HepG2 (cell line): ENCODE measurements around the gene SIAE. TPM values are rescaled to one million over a fixed set of nuclear protein-coding genes. Genes with fewer than 3 reads are reported as not detected.

Experiments
- ATAC-seq: fragments of 200-7000 bp; cut with Tn5 transposase; 3 replicates; pipeline ENCODE4 v1.9.1; 2020; ENCODE audit warnings: mild to moderate bottlenecking, moderate library complexity
- BruUV-seq: library from RNA; stranded (reverse); fragments of 400-500 nt; replicated peaks from 2 replicates; lab custom pipeline; 2021; lab: Mats Ljungman, UMichigan
- CTCF ChIA-PET: fragments of 300-600 bp; formaldehyde crosslinking; extraction: SDS; loops from one replicate; lab custom pipeline; 2021; ENCODE audit warnings: low total read pairs, inconsistent platforms, low intra/inter-chr PET ratio; lab: Yijun Ruan, JAX
- POLR2A ChIA-PET: fragments of 350-600 bp; sonication (Branson Sonifier 250); formaldehyde crosslinking; loops from one replicate; lab custom pipeline; 2020; ENCODE audit warnings: antibody characterized with exemption, inconsistent platforms; lab: Yijun Ruan, JAX
- DNase-seq: peaks from one replicate; pipeline ENCODE4 v3.0.0-alpha.2; 2015; ENCODE audit warnings: low spot score
- FAIRE-seq: peaks from 3 replicates; lab custom pipeline; 2011; peaks lifted over from hg19 to GRCh38; lab: Jason Lieb, UNC
- H2AFZ ChIP-seq: one replicate; pipeline ENCODE4 v1.6.1; 2011; ENCODE audit warnings: low read length, inconsistent platforms
- H3K27ac ChIP-seq: fragments of 300-600 bp; 3 replicates; pipeline ENCODE4 v1.8.0; 2011; ENCODE audit warnings: mixed run types, mild to moderate bottlenecking, mixed read lengths, low read length, inconsistent platforms; ENCODE audit not compliant: insufficient read depth; ENCODE audit errors: extremely low read length
- H3K27me3 ChIP-seq, 2 experiments: fragments of 200-600 bp in 1 of 2; 2 replicates in 1 of 2; 3 replicates in 1 of 2; pipeline versions ENCODE4 v1.6.0 to v1.8.0; 2011; ENCODE audit warnings: low read length in 2 of 2, mild to moderate bottlenecking in 2 of 2, moderate library complexity in 2 of 2, inconsistent platforms in 1 of 2; ENCODE audit not compliant: insufficient read depth in 2 of 2, control insufficient read depth in 1 of 2
- H3K36me3 ChIP-seq, 2 experiments: fragments of 200-600 bp in 1 of 2; replicated peaks in 1 of 2; 2 replicates in 1 of 2; 3 replicates in 1 of 2; pipeline versions ENCODE4 v1.5.1 to v1.8.0; 2011; ENCODE audit warnings: low read length in 2 of 2, inconsistent platforms in 1 of 2; ENCODE audit not compliant: insufficient read depth in 2 of 2, control insufficient read depth in 1 of 2
- H3K4me1 ChIP-seq: 2 replicates; pipeline ENCODE4 v1.5.1; 2012; ENCODE audit warnings: low read length, inconsistent platforms; ENCODE audit not compliant: insufficient read depth
- H3K4me2 ChIP-seq: 2 replicates; pipeline ENCODE4 v1.6.0; 2011; ENCODE audit warnings: low read depth, low read length, inconsistent platforms
- H3K4me3 ChIP-seq, 3 experiments: fragments of 200-600 bp in 1 of 3; sonication (generic), shearing (Covaris generic) in 1 of 3; replicated peaks in 1 of 3; 2 replicates each; pipeline ENCODE4 v1.5.1; 2011 to 2016; ENCODE audit warnings: low read length in 3 of 3, inconsistent platforms in 2 of 3, low read depth in 2 of 3, mild to moderate bottlenecking in 2 of 3, control low read depth in 1 of 3, mixed read lengths in 1 of 3; ENCODE audit not compliant: insufficient read depth in 1 of 3
- H3K79me2 ChIP-seq: one replicate; pipeline ENCODE4 v1.6.1; 2011; ENCODE audit warnings: low read length, inconsistent platforms; ENCODE audit not compliant: insufficient read depth
- H3K9ac ChIP-seq: 2 replicates; pipeline ENCODE4 v1.6.0; 2011; ENCODE audit warnings: mild to moderate bottlenecking, low read depth, low read length, inconsistent platforms; ENCODE audit not compliant: insufficient read depth
- H3K9me3 ChIP-seq: 2 replicates; pipeline ENCODE4 v1.5.1; 2012; ENCODE audit warnings: mild to moderate bottlenecking, low read length
- H4K20me1 ChIP-seq: 2 replicates; pipeline ENCODE4 v1.6.0; 2011; ENCODE audit warnings: inconsistent platforms, mild to moderate bottlenecking, low read length, moderate library complexity; ENCODE audit not compliant: insufficient read depth
- ARNT ChIP-seq: fragments of 450-650 bp; IDR thresholded peaks from 2 replicates; pipeline ENCODE4 v1.6.1; 2017
- KDM6A ChIP-seq: IDR thresholded peaks from 2 replicates; pipeline ENCODE4 v1.6.1; 2016; ENCODE audit warnings: low read depth
- NONO ChIP-seq, 2 experiments: fragments of 450-650 bp in 1 of 2; sonication (generic) in 1 of 2; formaldehyde crosslinking in 1 of 2; IDR thresholded peaks in 1 of 2; conservative IDR thresholded peaks in 1 of 2; 2 replicates each; pipeline versions ENCODE4 v1.6.1 to v1.8.0; 2017 to 2022; ENCODE audit warnings: mild to moderate bottlenecking in 1 of 2, missing genetic modification reagents in 1 of 2, moderate library complexity in 1 of 2
- SNAPC2 ChIP-seq: sonication (generic); formaldehyde crosslinking; IDR thresholded peaks from 2 replicates; pipeline ENCODE4 v1.8.1; 2022; ENCODE audit warnings: mild to moderate bottlenecking, missing genetic modification reagents
- ZBTB1 ChIP-seq: sonication (generic); formaldehyde crosslinking; IDR thresholded peaks from 2 replicates; pipeline ENCODE4 v1.4.0; 2020; ENCODE audit warnings: missing genetic modification reagents, borderline replicate concordance
- ZNF546 ChIP-seq: sonication (generic); formaldehyde crosslinking; conservative IDR thresholded peaks from 2 replicates; pipeline ENCODE4 v1.8.1; 2023; ENCODE audit warnings: mild to moderate bottlenecking, missing genetic modification reagents
- WGBS: methylation state at CpG from one replicate; pipeline ENCODE4 v1.1.6; 2017; ENCODE audit warnings: low lambda C conversion rate; 5-methylcytosine and 5-hydroxymethylcytosine counted together
- in situ Hi-C: cut with HindIII; loops from 2 replicates; pipeline ENCODE4 v1.10.0; 2017; ENCODE audit warnings: low pct_unique_long_range_greater_than_20kb; ENCODE audit not compliant: extremely low pct_ligation_motif_present
- intact Hi-C: fragments of 100-400 bp; cut with micrococcal nuclease; formaldehyde crosslinking; loops from one replicate; pipeline ENCODE4 v1.10.0; 2022; ENCODE audit not compliant: unreplicated experiment
- polyA plus RNA-seq, 8 experiments: library from polyadenylated mRNA; depleted of rRNA in 3 of 8; stranded (reverse) in 7 of 8; unstranded in 1 of 8; fragments of >200 nt; fragmentation: Illumina TruSeq in 4 of 8; extraction: Trizol in 4 of 8; gene quantifications; 2 replicates each; pipeline versions ENCODE4 v1.2.1 to v1.2.3, GENCODE V29; 2011 to 2016; ENCODE audit warnings: low read depth in 4 of 8, missing spikeins in 1 of 8, mixed read lengths in 1 of 8; ENCODE audit not compliant: insufficient read depth in 1 of 8
- total RNA-seq, 5 experiments: library from RNA; depleted of rRNA; stranded (reverse); fragments of >200 nt; fragmentation: Illumina TruSeq; extraction: Trizol; gene quantifications; 2 replicates each; pipeline ENCODE4 v1.2.3, GENCODE V29; 2016; ENCODE audit warnings: low read depth in 1 of 5
- TF ChIP-seq, protein P1 (sequence below): sonication (generic); formaldehyde crosslinking; IDR thresholded peaks from 2 replicates; pipeline ENCODE4 v1.4.0; 2020; ENCODE audit warnings: mild to moderate bottlenecking, missing genetic modification reagents
- TF ChIP-seq, protein P2 (sequence below): sonication (generic); formaldehyde crosslinking; IDR thresholded peaks from 2 replicates; pipeline ENCODE4 v1.5.0; 2020; ENCODE audit warnings: missing genetic modification reagents
- TF ChIP-seq, protein P3 (sequence below): IDR thresholded peaks from 2 replicates; pipeline ENCODE4 v1.6.1; 2016; ENCODE audit warnings: missing compliant biosample characterization, missing genetic modification reagents, borderline replicate concordance
- TF ChIP-seq, protein P4 (sequence below): sonication (generic); formaldehyde crosslinking; IDR thresholded peaks from 2 replicates; pipeline ENCODE4 v1.4.0; 2020; ENCODE audit warnings: missing genetic modification reagents

SIAE gene
- total and polyA plus RNA-seq, 2 of the 13 experiments (the other 11 are each of a cell fraction or from before 2014, with no cell fraction given): 7.0 to 22.4 TPM

DNA sequence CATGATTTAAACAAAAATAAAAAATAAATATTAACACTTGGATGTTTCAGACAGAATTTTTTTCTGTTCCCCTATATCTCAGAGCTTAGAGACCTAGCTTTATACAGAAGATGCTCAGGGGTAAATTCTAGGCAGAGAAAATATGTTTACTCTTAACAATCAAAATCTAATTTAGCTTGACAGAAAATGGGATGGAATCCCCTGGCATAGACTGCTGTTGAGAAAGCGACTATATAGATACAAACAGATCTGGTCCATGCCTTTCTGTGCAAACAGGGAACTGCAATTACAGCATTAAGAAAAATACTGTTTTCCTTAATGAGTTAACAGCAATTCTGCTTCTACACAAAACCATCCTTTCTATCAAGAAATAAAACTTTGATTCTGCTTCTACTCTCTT, 14.6 kb downstream of the SIAE start:
- no peak for ATAC-seq
- Histone ChIP-seq H3K9me3 (no peaks in the 10 kb centered on the region), H3K79me2 (no peaks in the 10 kb centered on the region), H3K4me3 (no peak overlapping the region), H3K27ac (no peak overlapping the region), H3K27me3 (no peaks in the 10 kb centered on the region), H3K4me1 (no peaks in the 10 kb centered on the region), H3K36me3 (no peaks in the 10 kb centered on the region), H4K20me1 (no peaks in the 10 kb centered on the region), H2AFZ (no peak overlapping the region), H3K9ac (no peak overlapping the region), H3K4me2 (no peak overlapping the region)
- no peak for FAIRE-seq
- no TSS peak for BruUV-seq
- TF ChIP-seq NONO (IDR thresholded peaks at IDR 0.05) (no peak), NONO (CRISPR knock-in tag; conservative IDR thresholded peaks at IDR 0.05) (no peak), SNAPC2 (CRISPR knock-in tag) (no peak), ARNT (no peak), ZBTB1 (CRISPR knock-in tag) (no peak), ZNF546 (CRISPR knock-in tag) (no peak), KDM6A (no peak)
- TF ChIP-seq, protein P1, sequence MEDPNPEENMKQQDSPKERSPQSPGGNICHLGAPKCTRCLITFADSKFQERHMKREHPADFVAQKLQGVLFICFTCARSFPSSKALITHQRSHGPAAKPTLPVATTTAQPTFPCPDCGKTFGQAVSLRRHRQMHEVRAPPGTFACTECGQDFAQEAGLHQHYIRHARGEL (CRISPR knock-in tag): no peak
- TF ChIP-seq, protein P2, sequence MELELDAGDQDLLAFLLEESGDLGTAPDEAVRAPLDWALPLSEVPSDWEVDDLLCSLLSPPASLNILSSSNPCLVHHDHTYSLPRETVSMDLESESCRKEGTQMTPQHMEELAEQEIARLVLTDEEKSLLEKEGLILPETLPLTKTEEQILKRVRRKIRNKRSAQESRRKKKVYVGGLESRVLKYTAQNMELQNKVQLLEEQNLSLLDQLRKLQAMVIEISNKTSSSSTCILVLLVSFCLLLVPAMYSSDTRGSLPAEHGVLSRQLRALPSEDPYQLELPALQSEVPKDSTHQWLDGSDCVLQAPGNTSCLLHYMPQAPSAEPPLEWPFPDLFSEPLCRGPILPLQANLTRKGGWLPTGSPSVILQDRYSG (CRISPR knock-in tag): no peak
- TF ChIP-seq, protein P3, sequence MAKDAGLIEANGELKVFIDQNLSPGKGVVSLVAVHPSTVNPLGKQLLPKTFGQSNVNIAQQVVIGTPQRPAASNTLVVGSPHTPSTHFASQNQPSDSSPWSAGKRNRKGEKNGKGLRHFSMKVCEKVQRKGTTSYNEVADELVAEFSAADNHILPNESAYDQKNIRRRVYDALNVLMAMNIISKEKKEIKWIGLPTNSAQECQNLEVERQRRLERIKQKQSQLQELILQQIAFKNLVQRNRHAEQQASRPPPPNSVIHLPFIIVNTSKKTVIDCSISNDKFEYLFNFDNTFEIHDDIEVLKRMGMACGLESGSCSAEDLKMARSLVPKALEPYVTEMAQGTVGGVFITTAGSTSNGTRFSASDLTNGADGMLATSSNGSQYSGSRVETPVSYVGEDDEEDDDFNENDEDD (CRISPR knock-in tag): no peak
- TF ChIP-seq, protein P4, sequence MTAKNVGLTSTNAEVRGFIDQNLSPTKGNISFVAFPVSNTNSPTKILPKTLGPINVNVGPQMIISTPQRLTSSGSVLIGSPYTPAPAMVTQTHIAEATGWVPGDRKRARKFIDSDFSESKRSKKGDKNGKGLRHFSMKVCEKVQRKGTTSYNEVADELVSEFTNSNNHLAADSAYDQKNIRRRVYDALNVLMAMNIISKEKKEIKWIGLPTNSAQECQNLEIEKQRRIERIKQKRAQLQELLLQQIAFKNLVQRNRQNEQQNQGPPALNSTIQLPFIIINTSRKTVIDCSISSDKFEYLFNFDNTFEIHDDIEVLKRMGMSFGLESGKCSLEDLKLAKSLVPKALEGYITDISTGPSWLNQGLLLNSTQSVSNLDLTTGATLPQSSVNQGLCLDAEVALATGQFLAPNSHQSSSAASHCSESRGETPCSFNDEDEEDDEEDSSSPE (CRISPR knock-in tag): no peak
- no peak for DNase-seq
- WGBS: 100% methylated on average over 1 of the region's 1 CpG
- POLR2A ChIA-PET: no interaction called here
- CTCF ChIA-PET: no interaction called here
- intact Hi-C loops (no loop called here), in situ Hi-C loops (no loop called here)
